HUES48 (cell line): Measurements from ENCODE around the gene CDCA7.

Experiments
- H3K27ac ChIP-seq: one replicate; pipeline ENCODE4 v1.7.0; 2013; ENCODE audit warnings: low read depth, low read length, inconsistent platforms
- H3K27me3 ChIP-seq: 2 replicates; pipeline ENCODE4 v1.6.1; 2013; ENCODE audit warnings: mild to moderate bottlenecking, low read length; ENCODE audit not compliant: control insufficient read depth, insufficient read depth
- H3K36me3 ChIP-seq: 2 replicates; pipeline ENCODE4 v1.6.1; 2013; ENCODE audit warnings: low read length; ENCODE audit not compliant: control insufficient read depth, insufficient read depth
- H3K4me1 ChIP-seq: 2 replicates; pipeline ENCODE4 v1.6.1; 2013; ENCODE audit warnings: mild to moderate bottlenecking, low read length; ENCODE audit not compliant: control insufficient read depth, insufficient read depth
- H3K4me3 ChIP-seq: 2 replicates; pipeline ENCODE4 v1.5.1; 2013; ENCODE audit warnings: mild to moderate bottlenecking, low read depth, low read length
- H3K9ac ChIP-seq: 2 replicates; pipeline ENCODE4 v1.6.1; 2013; ENCODE audit warnings: mild to moderate bottlenecking, low read depth, low read length, moderate library complexity
- H3K9me3 ChIP-seq: 2 replicates; pipeline ENCODE4 v1.6.1; 2013; ENCODE audit warnings: low read length; ENCODE audit not compliant: control insufficient read depth, insufficient read depth

CDCA7 gene

GRCh38 chr2:173401716-173402326 lies 47.1 kb downstream of the CDCA7 start:
- H3K9me3 ChIP-seq: no peaks in the 10 kb centered on the region
- H3K4me3 ChIP-seq: peak overlapping the region; percentile 57
- peaks cover 29% of the 10 kb centered on the region for H3K4me1 ChIP-seq
- no peaks in the 10 kb centered on the region for H3K36me3 ChIP-seq
- no peak overlapping the region for H3K9ac ChIP-seq
- H3K27ac ChIP-seq: no peak overlapping the region
- peaks cover 8% of the 10 kb centered on the region; the same call in 1 of the 2 replicates for H3K27me3 ChIP-seq

DNA sequence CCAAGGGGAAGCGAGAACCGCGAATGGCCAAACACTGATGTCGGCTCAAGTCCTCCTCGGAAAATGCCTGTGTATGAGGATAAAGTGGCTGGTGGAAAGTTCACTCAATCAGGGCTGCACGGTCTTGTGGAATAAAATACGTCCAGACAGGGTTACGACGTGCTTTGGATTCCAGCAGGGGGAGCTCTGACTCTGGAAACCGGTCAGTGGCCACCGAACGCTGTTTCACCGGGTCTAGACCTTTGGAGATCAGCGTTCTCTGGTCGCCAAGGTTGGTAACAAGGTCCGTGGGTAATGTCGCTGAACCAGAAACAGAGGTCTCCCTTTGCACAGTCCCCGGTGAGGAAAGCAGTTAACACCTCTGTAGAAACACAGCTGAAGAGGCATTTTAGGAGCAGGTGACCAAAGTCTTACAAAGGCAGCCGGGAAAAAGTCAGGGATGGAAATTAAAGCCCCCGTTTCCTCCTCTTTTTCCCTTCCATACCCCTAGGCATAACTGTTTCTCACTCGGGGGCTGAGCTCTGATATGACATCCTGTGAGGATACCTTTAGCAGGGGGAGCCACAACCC lies 47.8 kb downstream of the CDCA7 start:
- no peak overlapping the region for H3K27ac ChIP-seq
- no peak overlapping the region for H3K9ac ChIP-seq
- H3K27me3 ChIP-seq: peaks cover 8% of the 10 kb centered on the region; the same call in 1 of the 2 replicates
- H3K36me3 ChIP-seq: no peaks in the 10 kb centered on the region
- H3K4me1 ChIP-seq: peaks cover 29% of the 10 kb centered on the region
- peak overlapping the region; percentile 57 for H3K4me3 ChIP-seq
- no peaks in the 10 kb centered on the region for H3K9me3 ChIP-seq

DNA sequence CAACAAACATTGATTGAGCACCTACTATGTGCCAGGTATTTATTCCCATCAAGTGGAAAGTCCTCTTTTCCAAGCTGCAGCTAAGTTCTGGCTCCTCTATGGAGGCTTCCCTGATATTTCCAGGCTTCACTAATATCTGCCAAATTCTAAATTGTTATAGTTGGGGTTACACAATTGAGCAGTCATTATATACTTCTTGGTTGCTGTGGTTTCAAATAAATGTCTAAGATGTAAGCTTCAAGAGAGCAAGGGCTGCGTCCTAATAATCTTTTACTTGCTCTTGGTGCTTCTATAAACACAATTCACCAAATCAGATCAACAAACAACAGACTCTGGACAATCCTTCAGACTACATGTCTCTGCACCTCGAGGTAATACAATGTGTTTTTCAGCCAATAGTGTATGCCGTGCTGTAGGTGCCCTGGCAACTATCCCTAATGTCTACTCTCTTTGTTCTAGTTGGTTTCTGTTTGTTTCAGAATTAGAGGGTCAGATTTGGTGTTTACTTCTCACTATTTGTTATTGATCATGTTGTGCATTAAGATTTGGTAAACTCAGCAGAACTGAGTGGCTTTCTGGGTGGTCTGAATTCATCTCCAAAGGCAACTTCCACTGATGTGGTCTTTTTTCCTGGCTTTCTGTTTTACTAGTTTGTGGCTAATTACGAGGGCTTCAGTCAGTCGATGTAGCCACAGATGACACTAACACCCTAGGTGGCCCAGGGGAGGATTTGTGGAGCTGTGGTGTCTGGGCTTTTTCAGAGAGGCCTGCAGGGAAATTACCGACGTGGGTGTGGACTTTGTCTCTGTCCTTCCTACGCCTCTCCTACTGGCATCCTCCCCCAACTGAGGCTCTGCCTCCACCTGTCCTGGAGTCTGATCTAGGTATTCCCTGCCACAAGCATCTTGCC lies 50.4 kb downstream of the CDCA7 start:
- Histone ChIP-seq H3K4me3 (no peak overlapping the region), H3K27ac (no peak overlapping the region)

DNA sequence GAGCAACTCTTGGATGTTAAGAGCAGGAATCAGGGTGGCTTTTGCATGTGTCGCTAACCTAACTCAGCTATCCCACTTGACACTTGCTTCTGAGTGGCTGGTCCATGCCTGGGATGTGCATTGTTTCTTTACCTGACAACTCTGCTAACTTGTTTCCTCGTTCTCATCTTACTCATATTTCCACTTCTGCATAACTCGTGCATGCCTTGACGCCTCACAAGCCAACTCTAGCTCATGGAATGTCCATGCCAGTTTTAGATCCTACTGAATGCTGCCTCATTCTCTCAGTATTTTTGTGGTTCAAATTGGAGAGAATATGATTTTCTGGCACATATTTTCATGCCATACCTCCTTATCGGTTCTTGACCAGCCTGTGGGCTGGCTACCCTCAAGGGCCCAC lies 52.5 kb downstream of the CDCA7 start:
- H3K9me3 ChIP-seq: no peaks in the 10 kb centered on the region
- no peaks in the 10 kb centered on the region for H3K36me3 ChIP-seq
- peaks cover 8% of the 10 kb centered on the region; the same call in 1 of the 2 replicates for H3K27me3 ChIP-seq
- H3K27ac ChIP-seq: no peak overlapping the region
- peaks cover 4% of the 10 kb centered on the region; the same call in 1 of the 2 replicates for H3K4me1 ChIP-seq
- H3K4me3 ChIP-seq: no peak overlapping the region
- H3K9ac ChIP-seq: no peak overlapping the region

More for the DNA sequence above, 50.4 kb downstream of the CDCA7 start:
- peaks cover 8% of the 10 kb centered on the region; the same call in 1 of the 2 replicates for H3K27me3 ChIP-seq
- H3K36me3 ChIP-seq: no peaks in the 10 kb centered on the region
- no peaks in the 10 kb centered on the region for H3K9me3 ChIP-seq
- no peak overlapping the region for H3K9ac ChIP-seq
- peaks cover 22% of the 10 kb centered on the region for H3K4me1 ChIP-seq

- Histone ChIP-seq H3K27me3 (peaks cover 7% of the 10 kb centered on the region; the same call in 1 of the 2 replicates), H3K4me3 (no peak overlapping the region), H3K36me3 (no peaks in the 10 kb centered on the region), H3K4me1 (peaks cover 2% of the 10 kb centered on the region; the same call in 1 of the 2 replicates), H3K9me3 (no peaks in the 10 kb centered on the region), H3K9ac (no peak overlapping the region), H3K27ac (no peak overlapping the region)
Observed at GRCh38 chr2:173407646-173408045, 53.0 kb downstream of the CDCA7 start.

- Histone ChIP-seq H3K27ac (no peak overlapping the region), H3K9ac (no peak overlapping the region), H3K4me1 (no peaks in the 10 kb centered on the region), H3K36me3 (no peaks in the 10 kb centered on the region), H3K27me3 (no peaks in the 10 kb centered on the region), H3K4me3 (no peak overlapping the region), H3K9me3 (no peaks in the 10 kb centered on the region)
Observed at GRCh38 chr2:173410579-173410978, 55.9 kb downstream of the CDCA7 start.

DNA sequence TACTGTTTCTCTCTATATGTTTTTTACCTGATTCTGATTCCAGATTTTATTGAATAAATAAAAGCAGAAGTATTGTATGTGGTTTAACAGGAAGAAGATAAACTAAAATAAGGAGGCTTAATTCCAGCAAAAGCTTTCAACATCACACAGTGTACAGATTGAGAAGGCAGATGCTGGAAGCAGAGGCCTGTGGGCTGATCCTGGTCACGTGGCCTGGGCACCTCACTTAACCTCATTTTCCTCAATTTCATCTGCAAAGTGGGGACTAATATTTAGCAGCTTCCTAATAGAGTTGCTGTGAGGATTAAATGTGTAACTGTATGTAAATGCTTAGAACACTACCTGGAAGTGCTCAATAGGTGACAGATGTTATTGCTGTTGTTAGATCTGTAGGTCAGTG lies 58.0 kb downstream of the CDCA7 start:
- H3K9me3 ChIP-seq: no peaks in the 10 kb centered on the region
- no peak overlapping the region for H3K9ac ChIP-seq
- H3K27ac ChIP-seq: no peak overlapping the region
- H3K4me3 ChIP-seq: no peak overlapping the region
- H3K27me3 ChIP-seq: no peaks in the 10 kb centered on the region
- peaks cover 3% of the 10 kb centered on the region; the same call in 1 of the 2 replicates for H3K4me1 ChIP-seq
- H3K36me3 ChIP-seq: no peaks in the 10 kb centered on the region

- Histone ChIP-seq H3K9me3 (no peaks in the 10 kb centered on the region), H3K9ac (no peak overlapping the region), H3K27me3 (no peaks in the 10 kb centered on the region), H3K4me1 (peaks cover 3% of the 10 kb centered on the region; the same call in 1 of the 2 replicates), H3K4me3 (no peak overlapping the region), H3K27ac (no peak overlapping the region), H3K36me3 (no peaks in the 10 kb centered on the region)
Observed at GRCh38 chr2:173414823-173415322, 60.2 kb downstream of the CDCA7 start.

DNA sequence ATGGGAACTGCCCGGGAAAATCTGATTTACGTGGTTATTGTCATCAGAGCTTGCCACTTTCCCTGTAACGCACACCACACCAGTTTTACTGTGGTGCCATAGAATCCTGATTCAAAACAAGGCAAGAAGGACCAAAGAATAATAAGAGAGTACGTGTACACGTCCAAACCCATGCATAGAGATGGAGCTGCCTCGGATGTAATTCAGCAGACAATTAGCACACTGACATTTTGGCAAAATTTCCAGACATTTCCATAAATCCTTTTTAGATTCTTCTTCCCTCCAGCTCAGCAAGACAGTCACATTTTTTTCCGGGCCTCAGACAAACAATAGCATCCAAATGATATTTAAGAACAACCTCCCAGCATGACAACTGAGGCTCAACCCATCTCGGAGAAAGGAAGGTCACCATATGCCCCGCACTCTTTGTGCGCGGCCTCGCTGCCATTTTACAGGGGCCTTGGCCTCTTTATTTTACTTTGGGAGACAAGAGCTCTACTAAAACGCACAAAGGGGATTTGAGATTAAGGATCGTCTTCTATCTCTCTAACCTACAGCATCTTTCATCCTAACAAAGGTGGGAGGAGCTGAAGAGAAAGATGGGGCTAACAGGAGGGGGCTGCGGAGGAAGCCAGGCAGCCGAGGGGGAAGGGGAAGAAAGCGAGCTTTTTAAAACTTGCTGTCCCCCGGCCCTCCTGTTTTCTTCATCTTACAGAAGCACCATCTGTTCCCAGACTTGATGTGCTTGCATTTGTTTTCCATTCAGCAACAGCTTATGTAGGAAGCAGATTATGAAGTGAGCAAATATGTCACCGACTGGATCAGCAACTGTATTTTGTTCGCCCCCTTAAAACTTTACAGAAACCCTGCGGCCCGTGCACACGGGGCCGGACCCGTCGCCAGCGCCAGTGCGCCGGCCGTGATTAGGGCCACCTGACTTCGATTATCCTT lies 61.0 kb downstream of the CDCA7 start:
- Histone ChIP-seq H3K9me3 (no peaks in the 10 kb centered on the region), H3K27me3 (no peaks in the 10 kb centered on the region), H3K4me1 (peaks cover 3% of the 10 kb centered on the region; the same call in 1 of the 2 replicates), H3K27ac (no peak overlapping the region), H3K9ac (no peak overlapping the region), H3K36me3 (no peaks in the 10 kb centered on the region), H3K4me3 (no peak overlapping the region)
